Activated naive CD8-positive, alpha-beta T cell treated with anti-CD3 and anti-CD28 coated beads for 36 hours (primary cell): ENCODE results near the gene STX1B. TPM values are rescaled to one million over a fixed set of nuclear protein-coding genes. Genes with fewer than 3 reads are reported as not detected.

Experiments
- DNase-seq: peaks from one replicate; pipeline ENCODE4 v3.0.0; 2021
- H3K27ac Mint-ChIP-seq: one replicate; pipeline ENCODE4 v1.8.0; 2022; ENCODE audit warnings: mild to moderate bottlenecking, moderate library complexity, mixed read lengths
- H3K27me3 Mint-ChIP-seq: one replicate; pipeline ENCODE4 v1.8.0; 2022; ENCODE audit warnings: mild to moderate bottlenecking, mixed read lengths
- H3K36me3 Mint-ChIP-seq: one replicate; pipeline ENCODE4 v1.8.0; 2021; ENCODE audit warnings: mild to moderate bottlenecking, mixed read lengths
- H3K4me1 Mint-ChIP-seq: one replicate; pipeline ENCODE4 v1.8.0; 2021; ENCODE audit warnings: mixed read lengths
- H3K4me3 Mint-ChIP-seq: one replicate; pipeline ENCODE4 v1.8.0; 2022; ENCODE audit warnings: mild to moderate bottlenecking, moderate library complexity, mixed read lengths
- H3K9me3 Mint-ChIP-seq: one replicate; pipeline ENCODE4 v1.8.0; 2022; ENCODE audit warnings: mixed read lengths
- total RNA-seq, 2 experiments: library from RNA; stranded (reverse); gene quantifications; one replicate each; pipeline ENCODE4 v1.2.3, GENCODE V29; 2021

The STX1B gene
- total RNA-seq, 2 experiments from 2014 or later, result 1.3 to 1.6 TPM

- H3K4me1 Mint-ChIP-seq, result no peaks in the 10 kb centered on the region
- no peak overlapping the region for H3K27ac Mint-ChIP-seq
- H3K36me3 Mint-ChIP-seq, result peaks cover 19% of the 10 kb centered on the region
- H3K27me3 Mint-ChIP-seq, result no peaks in the 10 kb centered on the region
- H3K9me3 Mint-ChIP-seq, result no peaks in the 10 kb centered on the region
- H3K4me3 Mint-ChIP-seq, result no peak overlapping the region
- no peak for DNase-seq
Measured at GRCh38 chr16:30980959-30981358, 29.5 kb downstream of the STX1B start.

DNA sequence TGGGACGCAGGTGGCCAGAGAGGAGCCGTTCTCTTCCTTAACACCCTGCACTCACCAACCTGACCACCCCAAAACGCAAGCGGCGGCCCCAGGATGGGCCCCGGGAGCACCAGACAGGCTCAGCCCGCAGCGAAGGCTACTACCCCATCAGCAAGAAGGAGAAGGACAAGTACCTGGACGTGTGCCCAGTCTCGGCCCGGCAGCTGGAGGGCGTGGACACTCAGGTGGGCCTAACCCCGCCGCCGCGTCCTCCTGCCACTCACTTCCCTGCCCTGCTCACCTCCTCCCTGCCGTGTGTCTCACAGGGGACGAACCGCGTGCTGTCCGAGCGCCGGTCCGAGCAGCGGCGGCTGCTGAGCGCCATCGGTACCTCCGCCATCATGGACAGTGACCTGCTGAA is 30.0 kb downstream of the STX1B start:
- H3K4me3 Mint-ChIP-seq, result no peak overlapping the region
- H3K27me3 Mint-ChIP-seq, result no peaks in the 10 kb centered on the region
- no peak overlapping the region for H3K27ac Mint-ChIP-seq
- no peak for DNase-seq
- no peaks in the 10 kb centered on the region for H3K9me3 Mint-ChIP-seq
- peaks cover 19% of the 10 kb centered on the region for H3K36me3 Mint-ChIP-seq
- H3K4me1 Mint-ChIP-seq, result no peaks in the 10 kb centered on the region

DNA sequence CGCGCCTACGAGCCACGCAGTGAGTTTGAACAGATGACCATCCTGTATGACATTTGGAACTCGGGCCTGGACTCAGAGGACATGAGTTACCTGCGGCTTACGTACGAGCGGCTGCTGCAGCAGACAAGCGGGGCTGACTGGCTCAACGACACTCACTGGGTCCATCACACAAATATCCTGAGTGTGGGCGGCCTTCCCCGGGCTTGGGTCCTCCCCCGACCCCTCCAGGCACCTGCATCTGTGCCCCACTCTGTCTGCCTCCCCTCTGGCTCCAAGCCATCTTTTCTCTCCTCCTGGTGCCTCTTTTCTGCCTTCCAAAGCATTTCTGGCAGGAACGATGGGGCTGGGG is 30.4 kb downstream of the STX1B start:
- DNase-seq, result no peak
- no peak overlapping the region for H3K27ac Mint-ChIP-seq

DNA sequence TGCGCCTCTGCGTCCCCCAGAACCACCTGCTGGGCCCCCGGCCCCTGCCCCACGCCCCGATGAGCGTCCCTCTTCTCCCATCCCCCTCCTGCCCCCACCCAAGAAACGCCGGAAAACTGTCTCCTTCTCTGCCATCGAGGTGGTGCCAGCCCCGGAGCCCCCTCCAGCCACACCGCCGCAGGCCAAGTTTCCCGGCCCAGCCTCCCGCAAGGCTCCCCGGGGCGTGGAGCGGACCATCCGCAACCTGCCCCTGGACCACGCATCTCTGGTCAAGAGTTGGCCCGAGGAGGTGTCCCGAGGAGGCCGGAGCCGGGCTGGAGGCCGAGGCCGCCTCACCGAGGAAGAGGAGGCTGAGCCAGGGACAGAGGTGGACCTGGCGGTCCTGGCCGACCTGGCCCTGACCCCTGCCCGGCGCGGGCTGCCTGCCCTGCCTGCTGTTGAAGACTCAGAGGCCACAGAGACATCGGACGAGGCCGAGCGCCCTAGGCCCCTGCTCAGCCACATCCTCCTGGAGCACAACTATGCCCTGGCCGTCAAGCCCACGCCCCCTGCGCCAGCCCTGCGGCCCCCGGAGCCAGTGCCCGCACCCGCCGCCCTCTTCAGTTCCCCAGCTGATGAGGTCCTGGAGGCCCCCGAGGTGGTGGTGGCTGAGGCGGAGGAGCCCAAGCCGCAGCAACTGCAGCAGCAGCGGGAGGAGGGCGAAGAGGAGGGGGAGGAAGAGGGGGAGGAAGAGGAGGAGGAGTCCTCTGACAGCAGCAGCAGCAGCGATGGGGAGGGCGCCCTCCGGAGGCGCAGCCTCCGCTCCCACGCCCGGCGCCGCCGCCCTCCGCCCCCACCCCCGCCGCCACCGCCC is 31.0 kb downstream of the STX1B start:
- Mint-ChIP-seq H3K4me1 (no peaks in the 10 kb centered on the region), H3K4me3 (no peak overlapping the region), H3K9me3 (no peaks in the 10 kb centered on the region), H3K27ac (no peak overlapping the region), H3K36me3 (peaks cover 19% of the 10 kb centered on the region), H3K27me3 (no peaks in the 10 kb centered on the region)
- no peak for DNase-seq

More for the DNA sequence above, 30.4 kb downstream of the STX1B start:
- Mint-ChIP-seq H3K36me3 (peaks cover 19% of the 10 kb centered on the region), H3K4me3 (no peak overlapping the region), H3K9me3 (no peaks in the 10 kb centered on the region), H3K4me1 (no peaks in the 10 kb centered on the region), H3K27me3 (no peaks in the 10 kb centered on the region)

DNA sequence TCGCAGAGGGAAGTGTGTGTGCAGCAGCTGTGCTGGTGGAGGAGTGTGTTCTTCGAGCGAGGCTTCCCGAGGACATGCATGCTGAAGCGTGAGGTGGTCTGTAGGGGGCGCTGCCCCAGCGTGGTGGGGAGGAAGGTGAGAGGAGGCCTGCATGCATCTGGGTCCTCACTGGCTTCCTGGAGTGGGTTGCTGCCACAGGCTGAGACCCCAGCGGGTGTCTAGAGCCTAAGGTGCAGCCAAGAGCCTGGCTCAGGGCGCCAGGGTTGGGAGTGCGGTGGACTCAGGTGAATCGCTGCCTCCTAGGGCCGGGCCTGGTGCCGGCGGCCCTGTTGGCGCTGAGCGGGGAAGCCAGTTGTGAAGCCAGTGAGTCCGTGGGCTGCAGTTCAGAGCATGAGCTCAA is 32.9 kb downstream of the STX1B start:
- no peaks in the 10 kb centered on the region for H3K27me3 Mint-ChIP-seq
- H3K4me1 Mint-ChIP-seq, result no peaks in the 10 kb centered on the region
- no peak overlapping the region for H3K27ac Mint-ChIP-seq
- no peak overlapping the region for H3K4me3 Mint-ChIP-seq
- peak; percentile 31 for DNase-seq
- H3K36me3 Mint-ChIP-seq, result peaks cover 28% of the 10 kb centered on the region
- H3K9me3 Mint-ChIP-seq, result no peaks in the 10 kb centered on the region

- Mint-ChIP-seq H3K36me3 (peaks cover 34% of the 10 kb centered on the region), H3K4me1 (no peaks in the 10 kb centered on the region), H3K27me3 (no peaks in the 10 kb centered on the region), H3K27ac (no peak overlapping the region), H3K4me3 (no peak overlapping the region), H3K9me3 (no peaks in the 10 kb centered on the region)
- no peak for DNase-seq
Measured at GRCh38 chr16:30976486-30976885, 34.0 kb downstream of the STX1B start.

DNA sequence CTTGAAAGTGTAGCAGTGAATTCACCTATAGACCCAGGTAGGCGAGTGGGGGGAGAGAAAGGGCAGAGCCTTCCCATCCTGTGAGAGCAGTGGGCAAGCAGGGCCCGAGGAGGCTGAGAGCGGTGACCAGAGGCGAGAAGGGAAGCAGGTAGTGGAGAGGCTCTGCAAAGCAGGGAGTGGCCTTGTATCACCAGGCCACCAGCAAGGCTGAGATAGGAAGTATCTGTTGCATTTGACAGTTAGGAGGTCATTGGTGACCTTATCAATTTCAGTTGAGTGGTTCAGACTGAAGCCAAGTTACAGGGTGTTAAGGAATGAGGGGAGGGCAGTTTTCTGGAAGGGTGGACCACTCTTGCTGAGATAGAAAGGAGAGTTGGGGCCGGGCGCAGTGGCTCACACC is 36.1 kb downstream of the STX1B start:
- no peak for DNase-seq
- Mint-ChIP-seq H3K4me1 (no peaks in the 10 kb centered on the region), H3K9me3 (no peaks in the 10 kb centered on the region), H3K36me3 (peaks cover 39% of the 10 kb centered on the region), H3K27ac (no peak overlapping the region), H3K4me3 (no peak overlapping the region), H3K27me3 (no peaks in the 10 kb centered on the region)

DNA sequence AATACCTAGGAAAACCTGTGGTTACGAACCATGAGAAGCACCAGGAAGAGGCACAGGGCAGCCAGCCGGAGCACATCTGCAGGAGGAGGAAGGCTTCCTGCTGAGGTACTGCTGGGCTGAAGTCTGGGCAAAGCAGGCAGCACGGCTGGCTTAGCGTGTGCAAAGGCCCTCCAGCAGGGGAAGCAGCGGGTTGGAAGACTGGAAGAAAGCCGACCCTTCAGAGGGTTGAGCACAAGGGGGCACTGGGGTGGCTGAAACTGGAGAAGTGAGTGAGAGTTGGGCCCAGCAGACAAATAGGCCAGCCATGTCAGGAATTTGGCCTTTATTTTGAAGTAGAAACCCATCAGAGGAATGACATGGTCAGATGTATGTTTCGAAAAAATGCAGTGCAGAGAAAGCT is 37.6 kb downstream of the STX1B start:
- no peaks in the 10 kb centered on the region for H3K4me1 Mint-ChIP-seq
- peaks cover 41% of the 10 kb centered on the region for H3K36me3 Mint-ChIP-seq
- H3K27ac Mint-ChIP-seq, result no peak overlapping the region
- no peaks in the 10 kb centered on the region for H3K27me3 Mint-ChIP-seq
- no peak for DNase-seq
- H3K4me3 Mint-ChIP-seq, result no peak overlapping the region
- H3K9me3 Mint-ChIP-seq, result no peaks in the 10 kb centered on the region

DNA sequence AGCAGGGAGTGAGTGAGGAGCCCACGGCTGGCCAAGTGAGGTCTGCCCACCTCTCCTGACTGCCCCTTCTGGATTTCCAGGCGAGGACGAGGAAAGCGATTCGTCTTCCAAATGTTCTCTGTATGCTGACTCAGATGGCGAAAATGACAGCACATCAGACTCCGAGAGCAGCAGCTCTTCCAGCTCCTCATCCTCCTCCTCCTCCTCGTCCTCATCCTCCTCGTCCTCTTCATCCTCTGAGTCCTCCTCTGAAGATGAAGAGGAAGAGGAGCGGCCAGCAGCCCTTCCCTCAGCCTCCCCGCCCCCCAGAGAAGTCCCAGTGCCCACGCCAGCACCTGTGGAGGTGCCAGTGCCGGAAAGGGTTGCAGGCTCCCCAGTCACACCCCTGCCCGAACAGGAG is 39.1 kb downstream of the STX1B start:
- Mint-ChIP-seq H3K9me3 (no peaks in the 10 kb centered on the region), H3K4me3 (no peak overlapping the region), H3K27me3 (no peaks in the 10 kb centered on the region), H3K4me1 (no peaks in the 10 kb centered on the region), H3K36me3 (peaks cover 43% of the 10 kb centered on the region), H3K27ac (no peak overlapping the region)
- no peak for DNase-seq

DNA sequence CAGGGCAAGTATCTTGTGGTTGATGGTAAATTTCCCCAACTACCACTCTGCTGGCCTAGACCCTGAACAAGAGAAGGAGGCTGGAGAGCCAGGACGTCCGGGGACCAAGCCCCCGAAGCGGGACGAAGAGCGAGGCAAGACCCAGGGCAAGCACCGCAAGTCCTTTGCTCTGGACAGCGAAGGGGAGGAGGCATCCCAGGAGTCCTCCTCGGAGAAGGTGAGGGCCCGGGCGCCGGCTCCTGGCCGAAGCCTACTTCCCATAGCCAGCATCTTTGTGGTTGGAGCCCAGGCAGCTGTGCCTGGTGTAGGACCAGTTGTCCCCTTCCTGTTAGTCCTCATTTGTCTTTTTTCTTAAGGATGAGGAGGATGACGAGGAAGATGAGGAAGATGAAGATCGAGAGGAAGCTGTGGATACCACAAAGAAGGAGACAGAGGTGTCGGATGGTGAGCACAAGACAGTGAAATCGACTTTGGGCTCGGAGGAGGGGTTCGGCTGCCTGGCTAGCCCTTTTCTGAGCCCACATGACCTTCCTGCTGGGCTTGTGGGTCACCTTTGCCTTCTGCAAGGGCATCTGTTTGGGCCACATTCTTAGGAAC is 41.1 kb downstream of the STX1B start:
- no peak overlapping the region for H3K27ac Mint-ChIP-seq

GRCh38 chr16:30967795-30968194 is 42.6 kb downstream of the STX1B start:
- Mint-ChIP-seq H3K4me1 (no peaks in the 10 kb centered on the region), H3K27me3 (no peaks in the 10 kb centered on the region), H3K27ac (no peak overlapping the region), H3K4me3 (no peak overlapping the region), H3K36me3 (peaks cover 40% of the 10 kb centered on the region), H3K9me3 (no peaks in the 10 kb centered on the region)
- DNase-seq, result no peak

More for the DNA sequence above, 41.1 kb downstream of the STX1B start:
- Mint-ChIP-seq H3K9me3 (no peaks in the 10 kb centered on the region), H3K36me3 (peaks cover 47% of the 10 kb centered on the region), H3K4me3 (no peak overlapping the region), H3K4me1 (no peaks in the 10 kb centered on the region), H3K27me3 (no peaks in the 10 kb centered on the region)
- DNase-seq, result no peak

- no peak overlapping the region for H3K27ac Mint-ChIP-seq
- H3K9me3 Mint-ChIP-seq, result no peaks in the 10 kb centered on the region
- H3K36me3 Mint-ChIP-seq, result peaks cover 35% of the 10 kb centered on the region
- H3K4me1 Mint-ChIP-seq, result no peaks in the 10 kb centered on the region
- H3K4me3 Mint-ChIP-seq, result no peak overlapping the region
- no peaks in the 10 kb centered on the region for H3K27me3 Mint-ChIP-seq
- DNase-seq, result no peak
Measured at GRCh38 chr16:30966033-30966619, 44.3 kb downstream of the STX1B start.

DNA sequence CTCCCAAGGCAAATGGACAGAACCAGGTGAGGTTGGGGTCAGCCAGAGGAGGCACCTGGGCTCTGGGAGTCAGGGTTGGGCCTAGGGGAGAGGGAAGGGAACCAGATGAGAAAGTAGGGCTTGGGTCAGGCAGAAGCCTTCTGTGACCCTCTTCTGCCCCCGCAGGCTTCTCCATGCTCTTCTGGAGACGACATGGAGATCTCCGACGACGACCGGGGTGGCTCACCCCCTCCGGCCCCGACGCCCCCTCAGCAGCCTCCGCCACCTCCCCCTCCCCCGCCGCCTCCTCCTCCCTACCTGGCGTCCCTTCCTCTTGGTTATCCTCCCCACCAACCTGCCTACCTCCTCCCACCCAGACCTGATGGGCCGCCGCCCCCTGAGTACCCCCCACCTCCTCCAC is 45.0 kb downstream of the STX1B start:
- no peak for DNase-seq
- peaks cover 2% of the 10 kb centered on the region for H3K4me1 Mint-ChIP-seq
- H3K9me3 Mint-ChIP-seq, result no peaks in the 10 kb centered on the region
- H3K27me3 Mint-ChIP-seq, result no peaks in the 10 kb centered on the region
- no peak overlapping the region for H3K4me3 Mint-ChIP-seq
- H3K27ac Mint-ChIP-seq, result no peak overlapping the region
- H3K36me3 Mint-ChIP-seq, result peaks cover 31% of the 10 kb centered on the region

GRCh38 chr16:30964574-30965226 is 45.7 kb downstream of the STX1B start:
- H3K27ac Mint-ChIP-seq, result no peak overlapping the region
- peaks cover 38% of the 10 kb centered on the region for H3K36me3 Mint-ChIP-seq
- H3K9me3 Mint-ChIP-seq, result no peaks in the 10 kb centered on the region
- H3K4me1 Mint-ChIP-seq, result peaks cover 6% of the 10 kb centered on the region
- no peaks in the 10 kb centered on the region for H3K27me3 Mint-ChIP-seq
- no peak overlapping the region for H3K4me3 Mint-ChIP-seq
- DNase-seq, result no peak

GRCh38 chr16:30963925-30964511 is 46.4 kb downstream of the STX1B start:
- Mint-ChIP-seq H3K4me1 (peaks cover 13% of the 10 kb centered on the region), H3K27ac (no peak overlapping the region), H3K4me3 (no peak overlapping the region), H3K36me3 (peaks cover 42% of the 10 kb centered on the region), H3K27me3 (no peaks in the 10 kb centered on the region), H3K9me3 (no peaks in the 10 kb centered on the region)
- DNase-seq, result no peak
